AG09309 (cell line): ENCODE data around the gene NABP1.

Experiments
- DNase-seq: peaks from one replicate; pipeline ENCODE4 v3.0.0-alpha.2; 2010; ENCODE audit warnings: low read depth
- H3K4me3 ChIP-seq: 2 replicates; pipeline ENCODE4 v1.5.1; 2011; ENCODE audit warnings: mild to moderate bottlenecking, low read depth, low read length, moderate library complexity; ENCODE audit not compliant: control insufficient read depth
- CTCF ChIP-seq: IDR thresholded peaks from 2 replicates; pipeline ENCODE4 v1.5.1; 2011; ENCODE audit warnings: mild to moderate bottlenecking, low read depth, low read length, inconsistent platforms; ENCODE audit not compliant: insufficient read depth, control insufficient read depth; ENCODE audit errors: missing control alignments

Gene NABP1

GRCh38 chr2:191670076-191670475 is 7.9 kb upstream of the NABP1 start:
- TF ChIP-seq CTCF, result no peak
- H3K4me3 ChIP-seq, result no peak overlapping the region
- no peak for DNase-seq

DNA sequence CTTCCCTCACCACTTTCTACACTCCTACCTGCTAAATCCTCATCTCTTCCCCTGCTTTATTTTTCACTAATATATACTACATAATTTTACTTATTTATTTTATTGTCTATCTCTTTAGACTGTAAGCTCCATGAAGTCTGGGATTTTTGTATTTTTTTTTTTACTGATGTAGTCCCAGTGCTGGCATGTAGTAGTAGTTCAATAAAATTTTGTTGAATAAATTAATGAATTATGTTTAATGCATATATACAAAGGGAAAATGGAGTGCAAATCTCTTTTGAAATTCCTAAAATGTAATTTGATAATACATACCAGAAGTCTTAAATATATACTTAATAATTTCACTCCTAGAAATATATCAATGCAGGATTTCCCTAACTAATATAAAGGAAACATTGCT is 7.1 kb upstream of the NABP1 start:
- no peak overlapping the region for H3K4me3 ChIP-seq
- TF ChIP-seq CTCF, result no peak
- DNase-seq, result no peak

DNA sequence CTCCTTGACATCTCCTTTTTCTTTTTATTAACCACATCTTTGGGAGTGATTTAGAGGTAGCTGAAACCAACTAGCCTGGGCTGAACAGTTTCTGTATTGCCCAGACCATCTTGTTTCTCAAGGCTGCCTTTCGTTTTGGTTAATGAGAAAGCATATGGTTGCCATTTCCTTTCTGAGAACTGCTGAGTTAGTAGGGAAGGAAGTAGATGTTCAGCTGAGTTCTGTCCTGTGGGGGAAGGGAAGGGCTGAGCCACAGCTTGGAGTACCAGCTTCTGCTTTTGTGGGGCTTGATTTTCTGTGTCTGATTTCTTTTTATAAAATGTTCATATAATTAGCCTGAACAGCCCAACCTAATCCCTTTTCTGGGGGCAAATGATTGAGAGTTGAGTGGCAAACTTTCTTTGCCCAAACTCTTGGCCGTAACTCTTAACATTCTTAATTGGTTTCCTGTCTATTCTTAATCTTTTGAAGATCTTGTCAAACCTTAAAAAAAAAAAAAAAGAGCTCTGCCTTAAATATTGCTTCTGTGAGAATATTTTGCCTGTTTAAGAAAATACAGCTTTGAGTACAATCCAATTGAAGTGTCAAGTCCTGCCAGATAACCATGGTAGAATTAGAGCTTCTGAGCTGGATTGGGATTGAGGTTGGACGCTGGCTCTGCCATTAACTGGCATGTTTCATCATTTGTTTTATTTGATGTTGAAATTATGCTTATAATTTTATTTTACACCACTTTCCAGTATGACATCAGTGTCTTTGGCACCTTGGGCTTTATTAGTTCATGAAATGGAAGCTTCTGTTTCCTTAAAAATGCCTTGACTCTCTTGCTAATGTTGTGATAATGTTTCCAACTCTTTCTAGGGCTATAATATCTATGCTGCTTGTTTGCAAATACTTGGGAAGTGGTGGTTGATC is 1.9 kb upstream of the NABP1 start:
- DNase-seq, result no peak
- no peak for TF ChIP-seq CTCF
- no peak overlapping the region for H3K4me3 ChIP-seq

GRCh38 chr2:191676790-191677645 is 918 bp upstream of the NABP1 start:
- TF ChIP-seq CTCF, result no peak
- peak; percentile 75 for DNase-seq
- H3K4me3 ChIP-seq, result peak overlapping the region; percentile 70

DNA sequence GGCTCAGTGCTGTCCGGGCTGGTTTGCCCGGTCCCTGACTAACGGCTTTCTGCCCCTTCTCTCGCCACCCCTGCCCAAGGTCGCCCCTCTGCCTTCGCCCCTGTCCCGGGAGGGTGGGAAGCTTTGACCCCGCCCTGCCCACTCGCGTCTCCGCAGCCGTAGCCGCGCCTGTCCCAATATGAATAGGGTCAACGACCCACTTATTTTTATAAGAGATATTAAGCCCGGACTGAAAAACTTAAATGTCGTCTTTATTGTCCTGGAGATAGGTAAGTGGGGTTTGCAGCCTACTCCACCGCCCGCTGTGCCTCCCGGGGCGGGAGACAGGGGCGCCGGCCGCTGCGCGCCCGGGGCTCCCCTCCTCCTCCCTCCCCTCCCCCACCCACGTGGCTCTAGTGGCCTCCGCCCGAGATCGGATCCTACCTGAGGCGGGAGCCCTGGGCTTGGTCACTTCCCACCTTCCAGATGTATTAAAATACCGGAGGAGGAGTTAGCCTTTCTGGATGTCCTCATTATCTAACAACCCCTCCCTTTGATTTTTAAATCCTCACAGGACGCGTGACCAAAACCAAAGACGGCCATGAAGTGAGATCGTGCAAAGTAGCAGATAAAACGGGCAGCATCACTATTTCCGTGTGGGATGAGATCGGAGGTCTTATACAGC is 633 bp downstream of the NABP1 start:
- DNase-seq, result no peak
- no peak for TF ChIP-seq CTCF
- peak overlapping the region; percentile 82 for H3K4me3 ChIP-seq
